Measurements from ENCODE around the gene KCNQ5.

KCNQ5 gene

GRCh38 chr6:73169633-73170032, 547.8 kb downstream of the KCNQ5 start:
- Mint-ChIP-seq H3K9me3 (no peaks in the 10 kb centered on the region), H3K27me3 (ENCODE audit: low read depth, poor library complexity) (no peaks in the 10 kb centered on the region), H3K27ac (no peak overlapping the region), H3K4me1 (no peaks in the 10 kb centered on the region), H3K4me3 (no peak overlapping the region), H3K36me3 (ENCODE audit: low read depth) (peaks cover 10% of the 10 kb centered on the region)
- no peak for DNase-seq
- TF ChIP-seq CTCF (IDR thresholded peaks at IDR 0.05) = no peak

GRCh38 chr6:73174646-73175045, 552.8 kb downstream of the KCNQ5 start:
- H3K9me3 Mint-ChIP-seq = no peaks in the 10 kb centered on the region
- DNase-seq = no peak
- H3K27ac Mint-ChIP-seq = no peak overlapping the region
- no peaks in the 10 kb centered on the region for H3K36me3 Mint-ChIP-seq (ENCODE audit: low read depth)
- no peak overlapping the region for H3K4me3 Mint-ChIP-seq
- H3K4me1 Mint-ChIP-seq = peaks cover 6% of the 10 kb centered on the region
- no peak for TF ChIP-seq CTCF (IDR thresholded peaks at IDR 0.05)
- H3K27me3 Mint-ChIP-seq (ENCODE audit: low read depth, poor library complexity) = no peaks in the 10 kb centered on the region

GRCh38 chr6:73176057-73176456, 554.2 kb downstream of the KCNQ5 start:
- Mint-ChIP-seq H3K27me3 (ENCODE audit: low read depth, poor library complexity) (no peaks in the 10 kb centered on the region), H3K36me3 (ENCODE audit: low read depth) (no peaks in the 10 kb centered on the region), H3K27ac (no peak overlapping the region), H3K4me3 (no peak overlapping the region), H3K9me3 (no peaks in the 10 kb centered on the region), H3K4me1 (peaks cover 20% of the 10 kb centered on the region)
- DNase-seq = no peak
- TF ChIP-seq CTCF (IDR thresholded peaks at IDR 0.05) = no peak

GRCh38 chr6:73177221-73177944, 555.5 kb downstream of the KCNQ5 start:
- Mint-ChIP-seq H3K27ac (no peak overlapping the region), H3K27me3 (ENCODE audit: low read depth, poor library complexity) (no peaks in the 10 kb centered on the region), H3K4me1 (peaks cover 21% of the 10 kb centered on the region), H3K9me3 (no peaks in the 10 kb centered on the region), H3K4me3 (no peak overlapping the region), H3K36me3 (ENCODE audit: low read depth) (no peaks in the 10 kb centered on the region)
- no peak for TF ChIP-seq CTCF (IDR thresholded peaks at IDR 0.05)
- no peak for DNase-seq

- Mint-ChIP-seq H3K36me3 (ENCODE audit: low read depth) (no peaks in the 10 kb centered on the region), H3K27ac (no peak overlapping the region), H3K4me1 (peaks cover 21% of the 10 kb centered on the region), H3K27me3 (ENCODE audit: low read depth, poor library complexity) (no peaks in the 10 kb centered on the region), H3K4me3 (no peak overlapping the region), H3K9me3 (no peaks in the 10 kb centered on the region)
- no peak for TF ChIP-seq CTCF (IDR thresholded peaks at IDR 0.05)
- no peak for DNase-seq
These were observed 558.3 kb downstream of the KCNQ5 start for GRCh38 chr6:73180076-73180738.
